GM21390 (cell line): ENCODE data around the gene TMEM59.

Source experiments
- ATAC-seq: cut with Tn5 transposase; IDR thresholded peaks from one replicate; pipeline ENCODE4 v1.9.1; 2021; ENCODE audit not compliant: unreplicated experiment

The TMEM59 gene

GRCh38 chr1:53986458-53986857, 66.5 kb downstream of the TMEM59 start:
- ATAC-seq = no peak

- no peak for ATAC-seq
Measured at GRCh38 chr1:53984726-53985125, 68.3 kb downstream of the TMEM59 start.

GRCh38 chr1:53982763-53983104, 70.3 kb downstream of the TMEM59 start:
- ATAC-seq = no peak

- ATAC-seq = no peak
Measured at GRCh38 chr1:53982034-53982762, 70.8 kb downstream of the TMEM59 start.

- no peak for ATAC-seq
Measured at GRCh38 chr1:53981220-53981619, 71.8 kb downstream of the TMEM59 start.

- ATAC-seq = no peak
Measured at GRCh38 chr1:53979712-53980450, 73.1 kb downstream of the TMEM59 start.
